ENCODE results near the gene IGLL5. TPM values are rescaled to one million over a fixed set of nuclear protein-coding genes. Genes with fewer than 3 reads are reported as not detected.

The IGLL5 gene
- total RNA-seq, 2 donors from 2014 or later, result 0.59 to 1.4 TPM

DNA sequence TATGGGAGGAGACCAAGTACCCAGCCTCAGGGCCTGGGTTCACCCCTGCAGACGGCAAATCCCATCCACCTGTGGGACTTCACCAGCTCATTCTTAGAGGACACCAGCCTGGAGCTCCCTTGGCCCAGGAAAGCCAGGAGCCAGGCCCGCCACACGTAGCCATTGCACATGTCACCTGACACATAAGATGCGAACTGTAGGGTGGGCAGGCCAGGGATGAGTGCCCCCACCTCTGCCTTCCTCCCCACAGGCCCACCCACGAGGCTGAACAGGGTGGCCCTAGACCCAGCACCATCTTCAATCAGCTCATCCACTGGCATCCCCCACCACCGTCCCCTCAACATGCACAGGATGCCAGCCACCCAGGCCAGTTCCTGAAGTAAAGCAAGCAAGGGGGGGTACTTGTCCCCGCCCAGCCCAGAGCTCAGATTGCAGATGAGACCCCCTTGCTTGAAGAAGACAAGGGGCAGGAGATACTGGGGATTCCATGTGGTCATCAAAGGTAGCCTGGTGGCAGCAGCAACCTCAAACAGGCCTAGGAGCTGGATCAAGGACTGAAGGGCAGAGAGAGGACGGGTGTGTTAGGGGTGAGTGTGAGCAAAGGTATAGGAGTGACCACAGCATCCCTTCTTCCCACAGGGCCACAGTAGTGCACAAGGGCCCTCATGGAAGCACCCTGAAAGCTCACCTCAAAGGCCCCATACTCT is 45.6 kb downstream of the IGLL5 start:
- no peak for TF ChIP-seq CTCF (IDR thresholded peaks at IDR 0.05)
- H3K27me3 ChIP-seq, result no peaks in the 10 kb centered on the region
- peaks cover 0 to 5% of the 10 kb centered on the region in 2 donors for H3K4me1 ChIP-seq
- no peak overlapping the region for H3K27ac ChIP-seq
- no peaks in the 10 kb centered on the region for H3K9me3 ChIP-seq
- no peak for DNase-seq (ENCODE audit: low spot score)
- H3K4me3 ChIP-seq, result no peak overlapping the region
- no peaks in the 10 kb centered on the region for H3K36me3 ChIP-seq

DNA sequence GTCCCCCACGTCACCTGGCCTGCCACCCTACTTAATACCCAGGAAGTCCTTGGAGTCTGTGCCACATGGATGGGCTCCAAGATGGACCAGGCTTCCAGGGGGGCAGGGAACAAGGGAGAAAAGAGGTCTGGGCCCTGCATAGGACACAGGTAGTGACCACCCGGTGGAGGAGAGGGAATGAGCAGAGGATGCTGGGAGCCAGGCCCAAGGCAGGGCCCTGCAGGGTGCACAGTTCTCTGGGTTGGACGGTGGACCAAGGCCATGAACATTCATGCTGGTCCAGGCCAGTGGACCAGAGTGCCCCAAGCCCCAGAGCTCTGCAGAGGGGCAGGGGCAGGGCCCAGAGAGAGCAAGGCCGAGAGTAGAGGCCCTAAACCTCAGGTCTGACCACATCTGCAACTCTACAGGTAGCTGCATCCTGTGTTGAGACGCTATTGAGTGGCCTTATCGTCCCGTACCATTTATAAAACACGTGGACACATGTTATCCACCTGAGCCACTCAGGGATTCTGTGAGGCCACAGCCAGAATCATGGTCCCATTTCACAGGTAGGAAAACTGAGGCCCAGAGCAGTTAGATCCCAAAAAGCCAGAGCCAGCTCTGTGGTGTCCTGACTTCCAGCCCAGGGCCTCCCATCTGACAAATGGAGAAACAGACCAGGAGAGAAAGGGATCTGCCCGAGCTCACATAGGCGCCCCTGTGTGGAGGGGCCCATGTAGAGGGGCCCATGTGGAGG is 46.4 kb downstream of the IGLL5 start:
- no peak for DNase-seq (ENCODE audit: low spot score)
- Histone ChIP-seq H3K4me3 (no peak overlapping the region), H3K27me3 (no peaks in the 10 kb centered on the region), H3K27ac (no peak overlapping the region), H3K36me3 (no peaks in the 10 kb centered on the region), H3K4me1 (peaks cover 0 to 2% of the 10 kb centered on the region in 2 donors), H3K9me3 (no peaks in the 10 kb centered on the region)
- TF ChIP-seq CTCF (IDR thresholded peaks at IDR 0.05), result no peak

- no peaks in the 10 kb centered on the region for H3K4me1 ChIP-seq
- H3K9me3 ChIP-seq, result no peaks in the 10 kb centered on the region
- no peak for DNase-seq (ENCODE audit: low spot score)
- H3K4me3 ChIP-seq, result no peak overlapping the region
- no peaks in the 10 kb centered on the region for H3K36me3 ChIP-seq
- H3K27ac ChIP-seq, result no peak overlapping the region
- no peaks in the 10 kb centered on the region for H3K27me3 ChIP-seq
- TF ChIP-seq CTCF (IDR thresholded peaks at IDR 0.05), result no peak
Observed at GRCh38 chr22:22934543-22935055, 47.0 kb downstream of the IGLL5 start.

GRCh38 chr22:22935056-22935545 is 47.5 kb downstream of the IGLL5 start:
- H3K4me3 ChIP-seq, result no peak overlapping the region
- no peak for DNase-seq (ENCODE audit: low spot score)
- no peaks in the 10 kb centered on the region for H3K9me3 ChIP-seq
- no peaks in the 10 kb centered on the region for H3K27me3 ChIP-seq
- no peaks in the 10 kb centered on the region for H3K36me3 ChIP-seq
- TF ChIP-seq CTCF (IDR thresholded peaks at IDR 0.05), result no peak
- H3K27ac ChIP-seq, result no peak overlapping the region
- no peaks in the 10 kb centered on the region for H3K4me1 ChIP-seq

- Histone ChIP-seq H3K4me1 (no peaks in the 10 kb centered on the region), H3K9me3 (no peaks in the 10 kb centered on the region), H3K36me3 (no peaks in the 10 kb centered on the region), H3K4me3 (no peak overlapping the region), H3K27ac (no peak overlapping the region), H3K27me3 (no peaks in the 10 kb centered on the region)
- no peak for TF ChIP-seq CTCF (IDR thresholded peaks at IDR 0.05)
- DNase-seq (ENCODE audit: low spot score), result no peak
Observed at GRCh38 chr22:22935546-22936157, 48.0 kb downstream of the IGLL5 start.

Data from right atrium auricular region (tissue), 2 donors.